ENCODE measurements around the gene TRMT10B. TPM values are rescaled to one million over a fixed set of nuclear protein-coding genes. Genes with fewer than 3 reads are reported as not detected.
"Not testable (repeated sequence)": the region's sequence is repeated elsewhere in the genome, so short reads cannot be mapped to it uniquely, and the experiment has no call there.

Gene TRMT10B
- total and polyA plus RNA-seq, 12 donors = 2.6 to 6.5 (median 3.6) TPM

GRCh38 chr9:37811906-37812476 is 58.4 kb downstream of the TRMT10B start:
- intact Hi-C loops (cut with DNase I) = no loop called here
- Histone ChIP-seq H3K36me3 (peaks cover 0 to 12% (median 0%) of the 10 kb centered on the region in 9 donors), H3K4me3 (no peak overlapping the region), H3K4me1 (peaks cover 0 to 2% (median 0%) of the 10 kb centered on the region in 9 donors), H3K27ac (no peak overlapping the region), H3K27me3 (no peaks in the 10 kb centered on the region), H3K9me3 (no peaks in the 10 kb centered on the region)
- 96 to 97% methylated on average over 6 of the region's 6 CpGs for WGBS, 2 donors
- DNase-seq (no peak), ATAC-seq (no peak)
- no peak for TF ChIP-seq CTCF (IDR thresholded peaks at IDR 0.05)

DNA sequence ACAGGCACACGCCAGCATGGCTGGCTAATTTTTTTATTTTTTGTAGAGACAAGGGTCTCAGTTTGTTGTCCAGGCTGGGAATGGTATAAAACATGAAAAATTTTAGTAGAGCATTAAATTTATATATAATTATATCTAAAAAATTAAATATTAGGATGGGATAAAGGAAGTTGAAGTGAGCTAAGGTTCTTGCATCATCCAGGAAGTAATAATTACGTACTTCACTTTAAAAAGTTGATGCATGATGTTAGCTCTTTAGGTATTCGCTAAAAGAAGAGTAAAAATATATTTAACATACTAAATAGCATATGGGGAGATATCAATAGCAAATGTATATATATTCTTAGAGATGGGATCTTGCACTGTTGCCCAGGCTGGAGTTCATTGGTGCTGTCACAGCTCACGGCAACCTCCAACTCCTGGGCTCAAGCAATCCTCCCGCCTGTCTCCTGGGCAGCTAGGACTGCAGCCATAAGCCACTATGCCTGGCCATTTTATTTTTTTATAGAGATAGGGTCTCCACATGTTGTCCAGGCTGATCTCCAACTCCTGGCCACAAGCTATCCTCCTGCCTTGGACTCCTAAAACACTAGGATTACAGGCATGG is 59.3 kb downstream of the TRMT10B start:
- no peak for TF ChIP-seq CTCF (IDR thresholded peaks at IDR 0.05)
- H3K4me3 ChIP-seq = no peak overlapping the region
- intact Hi-C loops (cut with DNase I) = no loop called here
- DNase-seq (no peak), ATAC-seq (no peak)
- H3K36me3 ChIP-seq = peaks cover 0 to 9% (median 0%) of the 10 kb centered on the region in 9 donors
- no peaks in the 10 kb centered on the region for H3K4me1 ChIP-seq
- H3K27me3 ChIP-seq = no peaks in the 10 kb centered on the region
- no peak overlapping the region for H3K27ac ChIP-seq
- 92 to 93% methylated on average over 5 of the region's 5 CpGs for WGBS, 2 donors
- H3K9me3 ChIP-seq = no peaks in the 10 kb centered on the region

DNA sequence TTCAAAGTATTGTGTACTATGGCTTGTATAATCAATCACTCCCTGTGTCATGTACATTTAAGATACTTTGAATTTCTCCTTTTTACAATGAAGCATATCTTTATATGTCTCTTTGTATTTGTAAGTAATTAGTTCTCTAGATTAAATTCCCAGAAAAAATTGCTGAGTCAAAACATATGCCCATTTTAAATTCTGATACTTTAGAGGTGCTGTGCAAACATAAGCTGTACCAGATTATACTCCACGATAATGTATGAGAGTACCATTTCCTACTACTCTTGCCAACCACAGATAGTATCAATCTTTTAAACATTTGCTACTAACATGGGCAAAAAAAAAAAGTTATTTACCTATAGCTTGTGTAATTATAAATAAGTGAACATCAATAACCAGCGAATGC is 65.2 kb downstream of the TRMT10B start:
- intact Hi-C loops (cut with DNase I) = no loop called here
- WGBS, 2 donors = 87 to 89% methylated on average over 2 of the region's 2 CpGs
- H3K27ac ChIP-seq = no peak overlapping the region
- no peak for TF ChIP-seq CTCF (IDR thresholded peaks at IDR 0.05)
- no peak overlapping the region for H3K4me3 ChIP-seq
- H3K27me3 ChIP-seq = no peaks in the 10 kb centered on the region
- H3K4me1 ChIP-seq = no peaks in the 10 kb centered on the region
- no peaks in the 10 kb centered on the region for H3K9me3 ChIP-seq
- ATAC-seq = no peak
- peaks cover 0 to 51% (median 16%) of the 10 kb centered on the region in 9 donors for H3K36me3 ChIP-seq
- DNase-seq = no peak

DNA sequence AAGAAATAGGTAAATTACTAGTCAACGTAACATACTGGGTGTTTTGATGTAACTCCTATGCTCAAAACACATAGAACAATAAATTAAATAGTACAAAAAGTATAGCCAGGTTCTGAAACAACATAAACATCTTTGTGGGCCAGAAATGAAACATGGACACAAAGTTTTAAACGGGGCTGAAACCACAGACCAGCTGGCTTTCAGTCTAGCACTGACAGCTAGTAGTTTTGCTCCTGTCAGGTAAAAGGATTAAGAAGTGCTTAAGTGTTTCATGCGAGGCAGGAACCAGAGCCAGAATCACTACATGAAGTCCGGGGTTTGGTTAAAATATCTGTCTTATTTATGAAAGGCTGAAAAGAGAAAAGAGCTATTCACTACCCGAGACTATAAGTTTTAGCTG is 66.5 kb downstream of the TRMT10B start:
- DNase-seq (no peak), ATAC-seq (no peak)
- TF ChIP-seq CTCF (IDR thresholded peaks at IDR 0.05) = no peak
- no peaks in the 10 kb centered on the region for H3K9me3 ChIP-seq
- WGBS, 2 donors = 93 to 96% methylated on average over 5 of the region's 5 CpGs
- H3K4me1 ChIP-seq = no peaks in the 10 kb centered on the region
- H3K27ac ChIP-seq = no peak overlapping the region
- no peaks in the 10 kb centered on the region for H3K27me3 ChIP-seq
- intact Hi-C loops (cut with DNase I) = no loop called here
- H3K4me3 ChIP-seq = no peak overlapping the region
- H3K36me3 ChIP-seq = peaks cover 0 to 64% (median 17%) of the 10 kb centered on the region in 9 donors

GRCh38 chr9:37825174-37825573 is 71.6 kb downstream of the TRMT10B start:
- H3K36me3 ChIP-seq = peaks cover 0 to 98% (median 15%) of the 10 kb centered on the region in 9 donors
- DNase-seq; H3K27me3 ChIP-seq; ATAC-seq; intact Hi-C loops (cut with DNase I); H3K9me3 ChIP-seq; H3K4me1 ChIP-seq; H3K4me3 ChIP-seq; H3K27ac ChIP-seq: not testable (repeated sequence)
- 94 to 96% methylated on average over 2 of the region's 2 CpGs for WGBS, 2 donors
